ENCODE measurements around the gene GPR62. TPM values are rescaled to one million over a fixed set of nuclear protein-coding genes. Genes with fewer than 3 reads are reported as not detected.

Gene GPR62
- total RNA-seq, 1 experiment from 2014 or later: not detected

DNA sequence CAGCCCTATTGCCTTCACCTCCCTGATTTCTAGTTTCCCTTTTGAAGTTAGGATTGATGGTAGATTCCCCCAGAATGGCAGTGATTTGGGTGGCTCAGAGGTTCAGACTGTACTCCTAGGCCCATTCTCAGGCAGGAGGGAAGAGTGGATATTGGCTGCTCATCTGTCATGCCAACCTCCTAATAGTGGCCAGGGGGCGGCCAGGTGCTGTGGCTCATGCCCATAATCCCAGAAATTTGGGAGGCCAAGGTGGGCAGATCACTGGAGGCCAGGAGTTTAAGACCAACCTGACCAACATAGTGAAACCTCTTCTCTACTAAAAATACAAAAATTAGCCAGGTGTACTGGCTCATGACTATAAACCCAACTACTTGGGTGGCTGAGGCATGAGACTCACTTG is 24.7 kb upstream of the GPR62 start:
- no peak for TF ChIP-seq EZH2phosphoT487 (IDR thresholded peaks at IDR 0.05; ENCODE audit: borderline replicate concordance, low read length)
- TF ChIP-seq, protein P1, sequence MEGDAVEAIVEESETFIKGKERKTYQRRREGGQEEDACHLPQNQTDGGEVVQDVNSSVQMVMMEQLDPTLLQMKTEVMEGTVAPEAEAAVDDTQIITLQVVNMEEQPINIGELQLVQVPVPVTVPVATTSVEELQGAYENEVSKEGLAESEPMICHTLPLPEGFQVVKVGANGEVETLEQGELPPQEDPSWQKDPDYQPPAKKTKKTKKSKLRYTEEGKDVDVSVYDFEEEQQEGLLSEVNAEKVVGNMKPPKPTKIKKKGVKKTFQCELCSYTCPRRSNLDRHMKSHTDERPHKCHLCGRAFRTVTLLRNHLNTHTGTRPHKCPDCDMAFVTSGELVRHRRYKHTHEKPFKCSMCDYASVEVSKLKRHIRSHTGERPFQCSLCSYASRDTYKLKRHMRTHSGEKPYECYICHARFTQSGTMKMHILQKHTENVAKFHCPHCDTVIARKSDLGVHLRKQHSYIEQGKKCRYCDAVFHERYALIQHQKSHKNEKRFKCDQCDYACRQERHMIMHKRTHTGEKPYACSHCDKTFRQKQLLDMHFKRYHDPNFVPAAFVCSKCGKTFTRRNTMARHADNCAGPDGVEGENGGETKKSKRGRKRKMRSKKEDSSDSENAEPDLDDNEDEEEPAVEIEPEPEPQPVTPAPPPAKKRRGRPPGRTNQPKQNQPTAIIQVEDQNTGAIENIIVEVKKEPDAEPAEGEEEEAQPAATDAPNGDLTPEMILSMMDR (conservative IDR thresholded peaks at IDR 0.05; ENCODE audit: low read depth, low read length): no peak
- no peak overlapping the region for H3K9ac ChIP-seq (ENCODE audit: low read length)
- BruUV-seq (replicated peaks): no TSS peak
- no peak overlapping the region for H3K4me2 ChIP-seq (ENCODE audit: low read length)
- H3K79me2 ChIP-seq (ENCODE audit: low read length): no peaks in the 10 kb centered on the region
- no peaks in the 10 kb centered on the region for H3K9me2 ChIP-seq (replicated peaks; ENCODE audit: low read length)
- H3F3A ChIP-seq (ENCODE audit: low read length, unreplicated experiment): no peaks in the 10 kb centered on the region
- H3K36me3 ChIP-seq (ENCODE audit: low read depth, low read length): peaks cover 28% of the 10 kb centered on the region
- ATAC-seq (no peak), DNase-seq (no peak)
- H3K4me1 ChIP-seq (ENCODE audit: insufficient read depth, low read length): no peaks in the 10 kb centered on the region
- no peaks in the 10 kb centered on the region for H3K9me3 ChIP-seq (ENCODE audit: low read length)
- no peaks in the 10 kb centered on the region for H4K20me1 ChIP-seq (ENCODE audit: low read length)
- H2AFZ ChIP-seq (ENCODE audit: low read length): no peak overlapping the region
- intact Hi-C loops (cut with micrococcal nuclease): no loop called here
- CTCF ChIA-PET: no interaction called here
- H3K27ac ChIP-seq (ENCODE audit: low read length): no peak overlapping the region
- POLR2A ChIA-PET (ENCODE audit: unreplicated experiment): no interaction called here
- no peak overlapping the region for H3K4me3 ChIP-seq (ENCODE audit: low read length)
- H3K27me3 ChIP-seq (ENCODE audit: low read length): no peaks in the 10 kb centered on the region

DNA sequence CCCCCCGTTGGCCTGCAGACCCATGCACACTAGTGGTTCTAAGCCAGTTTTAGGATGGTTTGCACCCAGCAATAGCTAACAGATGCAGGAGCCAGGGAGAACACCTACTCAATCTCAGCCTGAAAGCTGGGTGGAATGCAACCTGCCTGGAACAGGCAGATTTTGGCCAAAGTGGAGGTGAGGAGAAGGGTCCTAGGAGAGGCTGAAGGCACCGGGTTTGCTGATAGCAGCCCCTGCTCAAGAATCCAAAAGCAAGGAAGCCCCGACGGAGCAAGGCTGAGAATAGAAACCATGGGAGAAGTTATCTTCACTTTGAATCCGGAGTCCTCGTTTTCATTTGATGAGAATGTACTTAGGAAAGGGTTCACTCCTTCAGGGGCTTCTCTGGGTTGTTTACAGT is 23.4 kb upstream of the GPR62 start:
- intact Hi-C loops (cut with micrococcal nuclease): no loop called here
- H3K9ac ChIP-seq (ENCODE audit: low read length): no peak overlapping the region
- H3K9me2 ChIP-seq (replicated peaks; ENCODE audit: low read length): no peaks in the 10 kb centered on the region

DNA sequence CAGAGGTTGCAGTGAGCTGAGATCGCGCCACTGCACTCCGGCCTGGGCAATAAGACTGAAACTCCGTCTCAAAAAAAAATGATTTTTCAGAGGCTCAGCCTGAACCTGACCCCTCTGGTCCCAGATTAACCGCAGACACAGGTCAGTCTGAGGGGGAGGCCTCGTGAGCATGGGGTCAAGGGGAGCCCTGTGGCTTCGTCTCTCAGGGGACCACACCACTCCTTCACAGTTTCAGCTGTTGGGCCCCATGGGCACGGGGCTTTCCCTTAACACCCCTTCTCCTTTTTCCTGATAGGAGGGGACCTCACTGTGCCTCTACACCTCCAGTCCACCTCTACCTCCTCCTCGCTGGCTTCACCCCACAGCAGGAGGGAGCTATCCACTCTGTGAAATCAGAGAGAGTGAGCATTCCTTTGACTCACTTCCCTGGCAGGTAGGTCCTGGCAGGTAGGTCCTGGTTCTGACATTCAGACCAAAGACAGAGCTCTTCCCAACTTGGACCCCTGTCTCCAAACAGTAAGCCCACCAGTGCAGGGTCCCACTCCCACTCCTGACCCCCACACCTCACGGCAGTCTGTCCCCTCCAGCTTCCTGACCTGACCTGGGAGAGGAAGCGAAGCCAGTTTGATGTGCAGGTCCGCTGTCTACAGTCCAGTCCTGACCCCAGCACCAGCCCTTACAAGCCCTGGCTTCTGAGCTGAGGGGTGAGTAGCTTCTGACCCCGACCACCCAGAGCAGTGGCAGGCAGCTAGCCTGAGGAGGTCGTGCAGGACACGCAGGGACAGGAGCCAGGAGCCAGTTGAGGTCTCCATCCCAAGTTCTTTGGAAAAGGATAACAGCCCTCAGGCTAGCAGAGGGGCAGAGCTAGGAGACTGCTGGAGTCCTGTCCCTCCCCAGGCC is 22.5 kb upstream of the GPR62 start:
- TF ChIP-seq EZH2 (IDR thresholded peaks at IDR 0.05; ENCODE audit: low read length, unreplicated experiment) (no peak), EZH2phosphoT487 (IDR thresholded peaks at IDR 0.05; ENCODE audit: borderline replicate concordance, low read length) (no peak)
- TF ChIP-seq, protein P1 (conservative IDR thresholded peaks at IDR 0.05; ENCODE audit: low read depth, low read length): no peak
- DNase-seq (no peak), ATAC-seq (no peak)
- Histone ChIP-seq H3F3A (ENCODE audit: low read length, unreplicated experiment) (no peaks in the 10 kb centered on the region), H3K79me2 (ENCODE audit: low read length) (no peaks in the 10 kb centered on the region), H3K9me2 (replicated peaks; ENCODE audit: low read length) (no peaks in the 10 kb centered on the region), H3K36me3 (ENCODE audit: low read depth, low read length) (peaks cover 45% of the 10 kb centered on the region), H2AFZ (ENCODE audit: low read length) (no peak overlapping the region), H3K9me3 (ENCODE audit: low read length) (no peaks in the 10 kb centered on the region), H4K20me1 (ENCODE audit: low read length) (no peaks in the 10 kb centered on the region), H3K27ac (ENCODE audit: low read length) (no peak overlapping the region), H3K27me3 (ENCODE audit: low read length) (no peaks in the 10 kb centered on the region), H3K4me1 (ENCODE audit: insufficient read depth, low read length) (no peaks in the 10 kb centered on the region), H3K9ac (ENCODE audit: low read length) (no peak overlapping the region), H3K4me3 (ENCODE audit: low read length) (no peak overlapping the region), H3K4me2 (ENCODE audit: low read length) (no peak overlapping the region)
- POLR2A ChIA-PET (ENCODE audit: unreplicated experiment): no interaction called here
- BruUV-seq (replicated peaks): no TSS peak
- CTCF ChIA-PET: no interaction called here
- intact Hi-C loops (cut with micrococcal nuclease): no loop called here

More for the DNA sequence above, 23.4 kb upstream of the GPR62 start:
- DNase-seq: no peak
- H3K4me3 ChIP-seq (ENCODE audit: low read length): no peak overlapping the region
- no peaks in the 10 kb centered on the region for H4K20me1 ChIP-seq (ENCODE audit: low read length)
- ATAC-seq: no peak
- ChIA-PET POLR2A (ENCODE audit: unreplicated experiment) (no interaction called here), CTCF (no interaction called here)
- no peaks in the 10 kb centered on the region for H3K9me3 ChIP-seq (ENCODE audit: low read length)
- H3K79me2 ChIP-seq (ENCODE audit: low read length): no peaks in the 10 kb centered on the region
- BruUV-seq (replicated peaks): no TSS peak
- H3K4me2 ChIP-seq (ENCODE audit: low read length): no peak overlapping the region
- no peak overlapping the region for H3K27ac ChIP-seq (ENCODE audit: low read length)
- no peaks in the 10 kb centered on the region for H3F3A ChIP-seq (ENCODE audit: low read length, unreplicated experiment)
- H3K27me3 ChIP-seq (ENCODE audit: low read length): no peaks in the 10 kb centered on the region
- no peaks in the 10 kb centered on the region for H3K4me1 ChIP-seq (ENCODE audit: insufficient read depth, low read length)
- H3K36me3 ChIP-seq (ENCODE audit: low read depth, low read length): peaks cover 38% of the 10 kb centered on the region
- TF ChIP-seq EZH2phosphoT487 (IDR thresholded peaks at IDR 0.05; ENCODE audit: borderline replicate concordance, low read length): no peak
- TF ChIP-seq, protein P1 (conservative IDR thresholded peaks at IDR 0.05; ENCODE audit: low read depth, low read length): no peak
- TF ChIP-seq EZH2 (IDR thresholded peaks at IDR 0.05; ENCODE audit: low read length, unreplicated experiment): no peak
- H2AFZ ChIP-seq (ENCODE audit: low read length): no peak overlapping the region
